ENCODE results near the gene GPER1.

DNA sequence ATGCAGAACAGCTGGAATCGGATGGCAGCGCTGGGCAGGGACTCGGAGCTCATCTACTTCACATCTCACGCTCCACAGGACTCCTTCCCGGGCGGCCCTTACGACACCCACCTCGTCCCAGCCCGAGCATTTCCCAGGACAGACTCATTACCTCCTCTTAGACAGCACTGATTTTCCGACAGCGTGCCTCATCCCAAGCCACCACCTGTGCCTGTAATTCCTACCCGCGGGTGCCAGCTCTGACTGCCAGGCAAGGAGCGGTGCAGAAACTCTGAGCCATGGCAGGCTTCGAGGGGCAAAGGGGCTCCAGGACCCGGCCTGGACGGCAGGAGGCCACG is 25.6 kb downstream of the GPER1 start:
- TF ChIP-seq, protein P1, sequence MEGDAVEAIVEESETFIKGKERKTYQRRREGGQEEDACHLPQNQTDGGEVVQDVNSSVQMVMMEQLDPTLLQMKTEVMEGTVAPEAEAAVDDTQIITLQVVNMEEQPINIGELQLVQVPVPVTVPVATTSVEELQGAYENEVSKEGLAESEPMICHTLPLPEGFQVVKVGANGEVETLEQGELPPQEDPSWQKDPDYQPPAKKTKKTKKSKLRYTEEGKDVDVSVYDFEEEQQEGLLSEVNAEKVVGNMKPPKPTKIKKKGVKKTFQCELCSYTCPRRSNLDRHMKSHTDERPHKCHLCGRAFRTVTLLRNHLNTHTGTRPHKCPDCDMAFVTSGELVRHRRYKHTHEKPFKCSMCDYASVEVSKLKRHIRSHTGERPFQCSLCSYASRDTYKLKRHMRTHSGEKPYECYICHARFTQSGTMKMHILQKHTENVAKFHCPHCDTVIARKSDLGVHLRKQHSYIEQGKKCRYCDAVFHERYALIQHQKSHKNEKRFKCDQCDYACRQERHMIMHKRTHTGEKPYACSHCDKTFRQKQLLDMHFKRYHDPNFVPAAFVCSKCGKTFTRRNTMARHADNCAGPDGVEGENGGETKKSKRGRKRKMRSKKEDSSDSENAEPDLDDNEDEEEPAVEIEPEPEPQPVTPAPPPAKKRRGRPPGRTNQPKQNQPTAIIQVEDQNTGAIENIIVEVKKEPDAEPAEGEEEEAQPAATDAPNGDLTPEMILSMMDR (conservative IDR thresholded peaks at IDR 0.05; ENCODE audit: low read depth, low read length): no peak
- TF ChIP-seq EZH2phosphoT487 (IDR thresholded peaks at IDR 0.05; ENCODE audit: borderline replicate concordance, low read length): no peak
- no peak for TF ChIP-seq EZH2 (IDR thresholded peaks at IDR 0.05; ENCODE audit: low read length, unreplicated experiment)

Measured in PC-3 (cell line).